Naive thymus-derived CD4-positive, alpha-beta T cell (primary cell): ENCODE measurements around the gene SLC44A1. TPM values are rescaled to one million over a fixed set of nuclear protein-coding genes. Genes with fewer than 3 reads are reported as not detected.

Experiments
- ATAC-seq: fragments of 150-1000 bp; cut with Tn5 transposase; 2 replicates; pipeline ENCODE4 v1.10.0; 2021; ENCODE audit warnings: mild to moderate bottlenecking, moderate library complexity
- CTCF ChIA-PET: fragments of 350-600 bp; sonication (Branson Sonifier 250); formaldehyde crosslinking; loops from one replicate; lab custom pipeline; 2021; ENCODE audit warnings: antibody characterized with exemption; lab: Charles Lee
- POLR2A ChIA-PET: fragments of 350-600 bp; sonication (Branson Sonifier 250); formaldehyde crosslinking; loops from one replicate; lab custom pipeline; 2021; ENCODE audit warnings: antibody characterized with exemption, inconsistent platforms; lab: Charles Lee
- DNase-seq, 9 donors: peaks; one replicate each; pipeline versions ENCODE4 v3.0.0 to v3.0.0-alpha.2; 2020 to 2022; ENCODE audit warnings: mixed read lengths in 1 of 9
- H3K27ac ChIP-seq: one replicate; pipeline ENCODE4 v1.7.0; 2013; ENCODE audit warnings: mild to moderate bottlenecking, low read depth, low read length, moderate library complexity
- H3K27me3 ChIP-seq, 2 donors: one replicate each; pipeline ENCODE4 v1.7.0; 2013; ENCODE audit warnings: low read length in 2 of 2, mild to moderate bottlenecking in 2 of 2, moderate library complexity in 2 of 2; ENCODE audit not compliant: control insufficient read depth in 2 of 2, insufficient read depth in 2 of 2
- H3K36me3 ChIP-seq, 3 experiments: 1 replicate in 2 of 3; 2 replicates in 1 of 3; pipeline ENCODE4 v1.7.0; 2013; ENCODE audit warnings: low read length in 3 of 3, mild to moderate bottlenecking in 3 of 3, moderate library complexity in 1 of 3; ENCODE audit not compliant: insufficient read depth in 3 of 3, control insufficient read depth in 2 of 3
- H3K4me1 ChIP-seq, 2 donors: one replicate each; pipeline ENCODE4 v1.7.0; 2013; ENCODE audit warnings: low read length in 2 of 2, mild to moderate bottlenecking in 2 of 2, moderate library complexity in 1 of 2; ENCODE audit not compliant: control insufficient read depth in 2 of 2, insufficient read depth in 2 of 2
- H3K4me3 ChIP-seq: 2 replicates; pipeline ENCODE4 v1.7.0; 2013; ENCODE audit warnings: mild to moderate bottlenecking, low read length
- H3K9me3 ChIP-seq, 3 experiments: 1 replicate in 2 of 3; 2 replicates in 1 of 3; pipeline ENCODE4 v1.7.0; 2013; ENCODE audit warnings: low read length in 3 of 3; ENCODE audit not compliant: control insufficient read depth in 2 of 3
- H3K27ac Mint-ChIP-seq, 9 donors: one replicate each; pipeline ENCODE4 v1.8.0; 2020 to 2022; ENCODE audit warnings: mixed read lengths in 9 of 9, mild to moderate bottlenecking in 8 of 9, moderate library complexity in 5 of 9, inconsistent platforms in 2 of 9
- H3K27me3 Mint-ChIP-seq, 5 donors: one replicate each; pipeline ENCODE4 v1.8.0; 2021 to 2022; ENCODE audit warnings: mixed read lengths in 5 of 5, mild to moderate bottlenecking in 1 of 5
- H3K36me3 Mint-ChIP-seq, 5 donors: one replicate each; pipeline ENCODE4 v1.8.0; 2020 to 2022; ENCODE audit warnings: mixed read lengths in 5 of 5, mild to moderate bottlenecking in 3 of 5, inconsistent platforms in 1 of 5
- H3K4me1 Mint-ChIP-seq, 7 donors: one replicate each; pipeline ENCODE4 v1.8.0; 2020 to 2022; ENCODE audit warnings: mixed read lengths in 7 of 7, mild to moderate bottlenecking in 3 of 7, inconsistent platforms in 1 of 7
- H3K4me3 Mint-ChIP-seq, 10 donors: one replicate each; pipeline ENCODE4 v1.8.0; 2020 to 2022; ENCODE audit warnings: mild to moderate bottlenecking in 10 of 10, mixed read lengths in 10 of 10, moderate library complexity in 6 of 10, inconsistent platforms in 2 of 10
- H3K9me3 Mint-ChIP-seq, 11 donors: one replicate each; pipeline ENCODE4 v1.8.0; 2020 to 2022; ENCODE audit warnings: mixed read lengths in 11 of 11, mild to moderate bottlenecking in 4 of 11, inconsistent platforms in 1 of 11, moderate library complexity in 1 of 11
- intact Hi-C, 2 donors: fragments of 100-400 bp; cut with micrococcal nuclease; formaldehyde crosslinking; loops; one replicate each; pipeline ENCODE4 v1.15.1; 2023
- polyA plus RNA-seq, 2 donors: library from polyadenylated mRNA; unstranded; fragments of 300-500 nt; fragmentation: Illumina TruSeq; gene quantifications; one replicate each; pipeline ENCODE4 v1.2.3, GENCODE V29; 2021
- total RNA-seq, 6 experiments: library from RNA in 5 of 6; stranded (reverse) in 5 of 6; gene quantifications; 1 replicate in 5 of 6; 2 replicates in 1 of 6; pipeline ENCODE4 v1.2.3 and lab custom pipeline; 2021 to 2026

The SLC44A1 gene
- total and polyA plus RNA-seq, 7 experiments from 2014 or later: 7.7 to 21.8 (median 13.7) TPM

GRCh38 chr9:105484226-105484625 is 239.8 kb downstream of the SLC44A1 start:
- intact Hi-C loops: loop anchor here in 1 of 2 donors (5.0 kb wide), 1 partner anchor 57 kb away; no protein-coding TSS in a partner anchor
- no peak overlapping the region for H3K4me3 ChIP-seq
- ChIA-PET CTCF (no interaction called here), POLR2A (no interaction called here)
- Mint-ChIP-seq H3K9me3 (no peaks in the 10 kb centered on the region), H3K27me3 (no peaks in the 10 kb centered on the region), H3K36me3 (peaks cover 0 to 4% (median 0%) of the 10 kb centered on the region in 5 donors), H3K27ac (no peak overlapping the region), H3K4me3 (no peak overlapping the region), H3K4me1 (no peaks in the 10 kb centered on the region)
- H3K36me3 ChIP-seq: no peaks in the 10 kb centered on the region
- H3K4me1 ChIP-seq: no peaks in the 10 kb centered on the region
- no peak for DNase-seq
- H3K9me3 ChIP-seq: no peaks in the 10 kb centered on the region
- ATAC-seq: no peak
- H3K27ac ChIP-seq: no peak overlapping the region
- no peaks in the 10 kb centered on the region for H3K27me3 ChIP-seq

- Histone ChIP-seq H3K4me3 (no peak overlapping the region), H3K27ac (no peak overlapping the region), H3K27me3 (no peaks in the 10 kb centered on the region), H3K9me3 (no peaks in the 10 kb centered on the region), H3K4me1 (no peaks in the 10 kb centered on the region), H3K36me3 (no peaks in the 10 kb centered on the region)
- Mint-ChIP-seq H3K4me3 (no peak overlapping the region), H3K27me3 (no peaks in the 10 kb centered on the region), H3K4me1 (no peaks in the 10 kb centered on the region), H3K27ac (no peak overlapping the region), H3K36me3 (peaks cover 0 to 4% (median 0%) of the 10 kb centered on the region in 5 donors), H3K9me3 (peaks cover 0 to 3% (median 0%) of the 10 kb centered on the region in 11 donors)
- ChIA-PET CTCF (no interaction called here), POLR2A (no interaction called here)
- intact Hi-C loops: no loop called here
- no peak for ATAC-seq
- no peak for DNase-seq
Observed at GRCh38 chr9:105485131-105485530, 240.7 kb downstream of the SLC44A1 start.

Other genes with a start within 250 kb of the SLC44A1 start
- 1 to 10 TPM in 2 of 5 experiments, under 1 TPM in 3; 0.38 to 5.8 (median 0.61) TPM for gene FSD1L, start 203.4 kb downstream of the SLC44A1 start, total RNA-seq
- gene FSD1L, start 203.4 kb downstream of the SLC44A1 start, polyA plus RNA-seq: 1 to 10 TPM in 1 of 2 donors, under 1 TPM in 1; 0.08 to 1.2 TPM